ENCODE data around the gene ROR2.

The ROR2 gene

GRCh38 chr9:91776409-91777291, 173.4 kb downstream of the ROR2 start:
- DNase-seq (ENCODE audit: low read depth in 2 of 2): no peak

DNA sequence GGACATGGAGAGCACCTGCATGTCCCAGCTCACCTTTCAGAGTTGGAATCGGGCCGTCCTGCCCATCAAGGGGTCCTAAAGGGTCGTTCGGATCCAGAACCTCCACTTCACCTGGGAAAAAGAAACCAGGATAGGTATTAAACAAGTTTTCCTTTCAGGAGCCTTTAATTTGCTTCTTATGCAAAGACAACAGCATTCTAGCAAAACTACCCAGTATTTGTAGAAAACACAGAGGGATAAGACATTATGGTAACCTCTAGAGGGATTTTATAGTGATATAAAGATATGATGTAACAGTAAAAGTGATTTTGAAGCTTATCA, 174.4 kb downstream of the ROR2 start:
- DNase-seq (ENCODE audit: low read depth in 2 of 2): no peak

DNA sequence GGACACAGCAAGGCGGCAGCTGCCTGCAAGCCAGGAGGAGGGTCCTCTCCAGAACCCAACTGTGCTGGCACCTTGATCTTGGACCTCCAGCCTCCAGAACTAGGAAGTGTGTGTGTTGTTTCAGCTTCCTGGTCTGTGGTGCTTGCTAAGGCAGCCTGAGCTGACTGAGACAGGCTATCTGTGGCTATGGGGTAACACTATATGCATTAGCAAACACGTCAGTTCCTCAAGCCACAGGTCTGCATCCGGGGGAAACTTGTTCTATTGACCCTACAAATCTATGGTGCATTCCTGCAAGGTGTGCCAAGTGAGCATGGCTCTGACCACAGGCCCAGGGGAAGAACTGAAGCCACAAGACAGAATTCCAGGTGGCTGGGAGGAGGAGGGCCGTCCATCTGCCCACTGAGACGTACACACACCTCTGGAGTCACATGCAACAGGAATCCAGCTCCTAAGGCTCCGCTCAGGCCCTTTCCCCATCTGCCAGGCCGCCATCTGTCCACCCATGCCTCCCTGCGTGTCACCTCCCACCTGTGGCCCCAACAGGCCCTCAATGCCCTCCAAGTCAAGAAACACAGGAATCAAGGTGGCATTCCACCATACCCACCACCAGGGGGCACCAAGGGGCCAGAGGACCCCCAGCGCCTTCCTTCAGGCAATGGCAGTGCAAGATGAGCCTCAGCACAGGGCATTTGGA, 174.9 kb downstream of the ROR2 start:
- peak; percentile 42 to 63 for DNase-seq (ENCODE audit: low read depth in 2 of 2)

GRCh38 chr9:91773156-91773555, 176.9 kb downstream of the ROR2 start:
- DNase-seq (ENCODE audit: low read depth in 2 of 2): no peak

DNA sequence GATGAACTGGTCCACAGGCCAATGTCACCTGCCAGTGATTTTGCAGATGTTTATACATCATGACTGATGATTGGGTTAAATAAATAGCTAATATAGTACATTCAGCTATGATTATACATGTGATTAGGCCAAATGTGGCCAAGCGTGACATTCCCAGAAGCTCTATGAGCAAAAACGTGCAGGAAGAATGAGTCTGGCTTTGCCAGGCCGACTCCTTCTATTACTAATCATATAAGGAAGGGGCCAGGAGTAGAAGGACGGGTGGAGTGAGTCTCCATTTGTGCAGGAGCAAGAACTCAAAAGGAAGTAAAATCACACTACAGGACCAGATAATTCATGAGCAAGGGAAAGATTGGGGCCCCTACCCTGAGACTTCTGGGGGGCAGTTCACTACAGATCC, 178.2 kb downstream of the ROR2 start:
- DNase-seq (ENCODE audit: low read depth in 2 of 2): no peak

DNA sequence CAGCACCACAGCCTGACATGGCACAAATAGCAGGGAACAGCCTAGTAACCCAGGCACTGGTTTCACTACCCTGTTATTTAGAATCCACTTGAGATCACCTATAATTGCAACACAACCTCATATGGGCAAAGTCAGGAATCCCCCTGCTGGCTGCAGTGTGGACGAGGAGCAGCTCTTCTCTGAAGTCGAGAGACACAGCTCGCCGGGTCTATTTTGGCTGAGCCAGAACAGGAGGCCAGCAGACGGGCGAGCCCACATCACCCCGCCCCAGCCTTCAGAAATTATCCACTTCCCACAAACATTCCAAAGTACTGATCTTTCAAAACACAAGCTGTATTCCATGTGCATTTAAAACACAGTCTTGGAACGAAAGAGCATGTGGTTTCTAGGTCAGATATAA, 179.0 kb downstream of the ROR2 start:
- no peak for DNase-seq (ENCODE audit: low read depth in 2 of 2)

- DNase-seq (ENCODE audit: low read depth in 2 of 2): no peak
Observed at GRCh38 chr9:91770229-91770628, 179.8 kb downstream of the ROR2 start.

DNA sequence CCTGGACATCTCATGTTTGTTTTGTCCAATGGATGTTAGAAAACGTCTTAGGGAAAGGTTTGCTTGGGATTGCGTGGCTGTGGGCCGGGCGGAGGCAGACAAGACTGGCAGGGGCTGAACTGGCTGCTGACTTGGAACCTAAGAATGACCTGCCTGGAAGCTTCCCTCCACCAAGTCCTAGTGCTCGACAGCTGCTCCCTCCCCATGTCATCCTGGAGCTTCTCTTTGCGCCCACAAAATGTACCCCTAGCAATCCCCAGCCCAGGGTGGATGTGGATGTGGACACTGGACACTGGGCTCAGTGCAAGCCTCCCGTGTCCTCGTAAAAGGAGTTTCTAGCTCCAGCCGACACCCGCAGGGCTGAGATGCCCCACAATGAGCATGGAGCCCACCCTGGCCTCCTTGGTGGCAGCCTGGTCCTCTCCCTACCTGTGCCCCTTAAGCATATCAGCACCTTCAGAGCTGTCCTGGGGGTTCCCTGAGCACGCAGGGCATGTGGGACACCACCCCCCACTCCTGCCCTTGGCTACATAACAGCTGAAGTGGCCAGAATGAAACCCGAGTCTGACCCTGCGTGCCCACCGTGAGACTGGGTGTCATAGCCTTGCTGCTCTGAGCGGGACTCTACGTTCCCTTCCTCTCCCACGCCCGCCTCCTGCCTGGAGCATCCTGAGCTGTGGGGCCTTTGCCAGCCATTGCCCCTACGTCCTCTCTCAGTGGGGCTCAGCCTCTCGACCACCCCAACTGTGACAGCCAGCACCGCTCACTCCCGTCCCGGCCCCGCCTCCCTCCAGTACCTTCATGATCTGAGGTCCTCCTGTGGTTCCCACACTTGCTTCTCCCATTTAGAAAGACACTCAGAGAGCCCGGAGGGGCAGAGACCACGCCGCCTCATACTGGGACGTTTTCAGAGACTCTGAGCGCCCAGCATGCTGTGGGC, 180.8 kb downstream of the ROR2 start:
- DNase-seq (ENCODE audit: low read depth in 2 of 2): no peak

GRCh38 chr9:91768507-91768906, 181.5 kb downstream of the ROR2 start:
- no peak for DNase-seq (ENCODE audit: low read depth in 2 of 2)

DNA sequence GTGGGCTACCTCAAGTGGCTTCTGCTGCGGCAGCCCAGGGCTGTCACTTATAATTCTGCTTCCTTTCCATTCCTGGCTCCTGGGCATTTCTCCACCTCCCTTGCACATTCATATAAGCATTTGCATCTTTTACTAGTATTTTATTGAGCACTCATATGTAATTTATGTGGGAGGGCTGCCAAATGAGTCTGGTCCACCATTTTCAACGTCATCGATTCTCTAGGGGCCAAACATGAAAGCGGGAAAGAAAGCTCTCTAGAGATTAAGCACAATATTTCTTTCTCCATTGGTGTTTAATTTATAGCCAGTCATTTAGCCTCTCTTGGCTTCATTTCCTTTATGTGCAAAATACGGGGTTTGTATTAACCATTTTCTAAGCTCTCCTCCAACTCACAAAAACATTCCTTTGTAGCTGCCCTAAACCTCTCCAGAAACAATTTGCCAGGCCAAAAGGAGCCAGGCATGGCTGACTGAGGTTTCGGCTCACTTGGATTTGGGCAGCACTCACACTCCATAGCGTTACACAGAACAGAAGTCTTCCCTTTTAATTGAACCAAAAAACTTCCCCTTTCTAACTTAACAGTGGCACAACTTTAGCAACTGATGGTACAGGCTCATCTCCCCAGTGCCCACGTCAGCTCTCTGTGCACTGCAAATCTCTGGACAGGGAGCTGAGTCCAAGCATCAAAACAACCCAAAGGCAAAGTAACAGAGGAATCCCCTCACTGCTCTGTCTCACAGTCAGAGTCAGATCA, 183.5 kb downstream of the ROR2 start:
- no peak for DNase-seq (ENCODE audit: low read depth in 2 of 2)

DNA sequence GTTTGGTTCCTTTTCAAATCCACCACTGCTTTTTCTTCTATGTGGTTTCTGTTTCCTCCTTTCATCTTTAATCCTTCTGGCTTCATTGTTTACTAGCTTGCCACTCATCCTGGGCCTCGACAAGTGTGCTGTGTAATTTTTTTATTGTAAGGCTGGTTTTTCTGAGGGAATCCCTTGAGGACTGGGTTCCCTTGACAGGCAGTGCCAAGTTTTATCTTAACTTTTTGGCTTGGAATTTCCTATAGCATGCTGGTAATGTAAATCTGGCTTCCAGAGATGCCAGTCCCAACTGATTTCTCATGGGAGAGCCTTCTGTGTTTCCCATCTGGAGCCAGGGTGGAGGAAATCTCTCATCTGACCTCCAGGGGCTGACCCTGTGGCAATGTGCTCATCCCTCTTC, 184.7 kb downstream of the ROR2 start:
- DNase-seq (ENCODE audit: low read depth in 2 of 2): no peak

DNA sequence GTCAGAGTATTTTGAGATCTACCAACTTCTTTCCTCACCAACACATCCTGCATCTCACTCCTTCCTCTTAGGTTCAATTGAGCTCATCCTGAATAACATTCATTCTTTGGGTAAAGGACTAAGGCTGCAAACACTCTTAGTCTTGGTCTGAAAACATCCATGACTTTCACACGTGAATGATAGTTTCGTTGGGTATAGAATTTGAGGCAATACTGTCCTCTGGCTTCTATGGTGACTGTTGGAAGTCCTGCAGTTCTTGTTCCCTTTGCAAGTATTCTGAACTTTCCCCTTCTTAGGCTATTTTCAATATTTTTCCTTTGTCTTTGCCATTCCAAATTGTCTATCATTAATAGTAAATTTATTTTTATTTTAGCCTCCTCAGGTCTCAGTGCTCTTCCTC, 185.4 kb downstream of the ROR2 start:
- DNase-seq (ENCODE audit: low read depth in 2 of 2): no peak

GRCh38 chr9:91761362-91761761, 188.7 kb downstream of the ROR2 start:
- DNase-seq (ENCODE audit: low read depth in 2 of 2): no peak

- no peak for DNase-seq (ENCODE audit: low read depth in 2 of 2)
Observed at GRCh38 chr9:91760906-91761305, 189.1 kb downstream of the ROR2 start.

- DNase-seq (ENCODE audit: low read depth in 2 of 2): peak; percentile 8 to 25
Observed at GRCh38 chr9:91758491-91758981, 191.5 kb downstream of the ROR2 start.

DNA sequence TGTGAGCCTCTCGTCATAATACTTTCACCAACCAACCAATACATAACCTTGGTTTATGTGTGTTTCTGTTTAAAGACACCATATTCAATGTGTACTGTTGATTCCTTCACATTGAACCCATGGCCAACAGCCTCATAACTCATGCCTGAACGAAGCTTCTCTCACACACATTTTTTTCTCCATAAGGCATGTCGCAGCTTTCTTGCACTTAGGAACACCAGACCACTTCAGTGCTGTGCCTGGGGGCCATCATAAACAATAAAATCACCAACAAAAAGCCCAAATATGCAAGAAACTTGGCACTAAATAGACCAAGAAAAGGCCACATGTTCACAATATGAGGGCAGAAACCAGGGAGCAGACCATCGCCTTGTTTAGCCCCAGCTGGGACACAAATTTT, 192.2 kb downstream of the ROR2 start:
- no peak for DNase-seq (ENCODE audit: low read depth in 2 of 2)

DNA sequence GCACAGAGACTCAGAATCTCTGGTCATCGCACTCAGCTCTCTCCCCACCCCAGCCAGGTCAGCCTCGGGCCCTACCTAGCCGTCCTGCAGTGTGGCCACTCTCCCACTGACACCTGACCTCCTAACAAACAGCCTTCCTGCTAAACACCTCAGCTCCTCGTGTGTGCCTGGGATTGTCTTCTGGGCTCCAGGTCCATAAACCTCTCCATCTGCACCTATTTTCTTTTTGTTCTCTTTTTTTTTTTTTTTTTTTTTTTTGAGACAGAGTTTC, 193.6 kb downstream of the ROR2 start:
- no peak for DNase-seq (ENCODE audit: low read depth in 2 of 2)

- no peak for DNase-seq (ENCODE audit: low read depth in 2 of 2)
Observed at GRCh38 chr9:91755761-91756509, 194.1 kb downstream of the ROR2 start.

DNA sequence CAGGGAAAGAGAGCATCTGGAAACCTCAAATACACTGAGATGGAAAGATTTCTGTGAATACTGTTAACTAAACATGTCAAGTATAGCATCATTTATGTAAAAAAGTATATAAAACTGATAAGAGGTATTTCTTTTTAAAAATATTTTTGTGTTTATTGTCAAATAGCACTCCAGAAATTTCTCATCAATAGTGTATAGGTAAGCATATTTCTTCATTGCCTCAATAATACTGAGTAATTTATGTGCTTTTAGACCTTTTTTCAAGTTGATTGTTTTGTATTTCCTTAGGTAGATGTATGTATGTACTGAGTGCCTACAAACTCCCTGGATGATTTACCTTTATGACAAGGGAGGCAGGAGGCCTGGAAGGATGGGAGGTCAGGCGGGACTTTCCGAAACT, 196.3 kb downstream of the ROR2 start:
- no peak for DNase-seq (ENCODE audit: low read depth in 2 of 2)

DNA sequence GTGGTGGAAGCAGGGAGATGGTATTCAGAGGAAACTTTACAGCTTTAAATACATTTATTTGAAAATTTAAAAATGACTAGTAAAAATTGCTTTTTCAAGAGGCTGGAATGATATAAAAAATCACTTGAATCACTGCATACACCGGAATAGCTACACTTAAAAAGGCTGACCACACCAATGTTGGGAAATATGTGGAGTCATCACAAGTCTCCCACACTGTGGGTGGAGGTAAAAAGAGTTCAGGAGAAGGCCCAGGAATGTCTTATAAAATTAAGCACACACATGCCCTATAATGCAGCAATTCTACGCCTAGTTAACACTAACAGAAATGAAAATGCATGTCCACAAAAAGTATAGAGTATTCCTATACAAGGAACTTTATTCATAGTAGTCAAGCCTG, 198.1 kb downstream of the ROR2 start:
- DNase-seq (ENCODE audit: low read depth in 2 of 2): no peak

DNA sequence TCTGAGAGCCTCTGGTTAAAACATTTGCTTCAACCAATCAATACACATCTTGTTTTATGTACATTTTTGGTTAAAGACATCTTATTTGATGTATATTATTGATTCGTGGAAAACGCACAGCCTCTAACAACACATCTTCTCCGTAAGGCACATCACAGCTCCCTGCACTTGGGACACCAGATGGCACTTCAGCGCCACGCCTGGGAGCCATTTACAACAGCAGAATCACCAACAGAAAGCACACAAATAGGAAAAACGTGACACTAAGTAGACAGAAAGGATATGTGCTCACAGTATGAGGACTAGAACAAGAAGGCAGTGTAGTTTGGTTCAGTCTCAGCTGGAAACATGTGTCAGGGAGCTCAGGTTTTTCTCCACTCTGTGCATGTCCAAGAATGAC, 199.7 kb downstream of the ROR2 start:
- DNase-seq (ENCODE audit: low read depth in 2 of 2): no peak
